ENCODE data around the gene CYFIP2.

CYFIP2 gene

GRCh38 chr5:157258450-157258849 is 7.5 kb upstream of the CYFIP2 start:
- no peak for DNase-seq (ENCODE audit: low read depth)

- no peak for DNase-seq (ENCODE audit: low read depth)
Observed at GRCh38 chr5:157259699-157260098, 6.2 kb upstream of the CYFIP2 start.

- no peak for DNase-seq (ENCODE audit: low read depth)
Observed at GRCh38 chr5:157263496-157264090, 2.3 kb upstream of the CYFIP2 start.

- no peak for DNase-seq (ENCODE audit: low read depth)
Observed at GRCh38 chr5:157266286-157267007, 524 bp downstream of the CYFIP2 start.

- no peak for DNase-seq (ENCODE audit: low read depth)
Observed at GRCh38 chr5:157267025-157267424, 1.1 kb downstream of the CYFIP2 start.

- no peak for DNase-seq (ENCODE audit: low read depth)
Observed at GRCh38 chr5:157267761-157268480, 2.0 kb downstream of the CYFIP2 start.

GRCh38 chr5:157269165-157269671 is 3.3 kb downstream of the CYFIP2 start:
- DNase-seq (ENCODE audit: low read depth) = no peak

GRCh38 chr5:157269761-157270272 is 3.9 kb downstream of the CYFIP2 start:
- no peak for DNase-seq (ENCODE audit: low read depth)

- DNase-seq (ENCODE audit: low read depth) = no peak
Observed at GRCh38 chr5:157270771-157271170, 4.8 kb downstream of the CYFIP2 start.

GRCh38 chr5:157271740-157272271 is 5.9 kb downstream of the CYFIP2 start:
- DNase-seq (ENCODE audit: low read depth) = peak; percentile 33

GRCh38 chr5:157273131-157273556 is 7.2 kb downstream of the CYFIP2 start:
- no peak for DNase-seq (ENCODE audit: low read depth)

- no peak for DNase-seq (ENCODE audit: low read depth)
Observed at GRCh38 chr5:157275403-157275802, 9.5 kb downstream of the CYFIP2 start.

- DNase-seq (ENCODE audit: low read depth) = no peak
Observed at GRCh38 chr5:157278319-157279037, 12.6 kb downstream of the CYFIP2 start.

- DNase-seq (ENCODE audit: low read depth) = no peak
Observed at GRCh38 chr5:157279605-157280239, 13.8 kb downstream of the CYFIP2 start.

GRCh38 chr5:157280927-157281326 is 15.0 kb downstream of the CYFIP2 start:
- no peak for DNase-seq (ENCODE audit: low read depth)

- no peak for DNase-seq (ENCODE audit: low read depth)
Observed at GRCh38 chr5:157282150-157282549, 16.2 kb downstream of the CYFIP2 start.

- DNase-seq (ENCODE audit: low read depth) = no peak
Observed at GRCh38 chr5:157283434-157283833, 17.5 kb downstream of the CYFIP2 start.

- DNase-seq (ENCODE audit: low read depth) = no peak
Observed at GRCh38 chr5:157284458-157285212, 18.7 kb downstream of the CYFIP2 start.

- DNase-seq (ENCODE audit: low read depth) = no peak
Observed at GRCh38 chr5:157285310-157286035, 19.6 kb downstream of the CYFIP2 start.

- DNase-seq (ENCODE audit: low read depth) = no peak
Observed at GRCh38 chr5:157286761-157287211, 20.9 kb downstream of the CYFIP2 start.
